K562 (cell line): ENCODE data around the gene ITPR2. TPM values are rescaled to one million over a fixed set of nuclear protein-coding genes. Genes with fewer than 3 reads are reported as not detected.

ENCODE experiments used
- ARID3A ChIP-seq: IDR thresholded peaks from 2 replicates; pipeline ENCODE4 v1.6.1; 2012; ENCODE audit warnings: low read depth, low read length, improper control_type of control experiment, borderline replicate concordance
- FOXK1 ChIP-seq: sonication (generic); formaldehyde crosslinking; IDR thresholded peaks from 2 replicates; pipeline ENCODE4 v1.8.0; 2022; ENCODE audit warnings: missing genetic modification reagents, mild to moderate bottlenecking, borderline replicate concordance
- FOXP4 ChIP-seq: sonication (generic); formaldehyde crosslinking; IDR thresholded peaks from 2 replicates; pipeline ENCODE4 v1.8.0; 2022; ENCODE audit warnings: mild to moderate bottlenecking, missing genetic modification reagents, borderline replicate concordance
- HDAC6 ChIP-seq: IDR thresholded peaks from 2 replicates; pipeline ENCODE4 v1.6.1; 2012; ENCODE audit warnings: low read depth, mild to moderate bottlenecking, control low read depth, inconsistent platforms, low read length, moderate library complexity
- NFE2 ChIP-seq: IDR thresholded peaks from 2 replicates; pipeline ENCODE4 v1.6.1; 2014; ENCODE audit warnings: antibody characterized with exemption, low read depth
- NR2C1 ChIP-seq, 2 experiments: fragments of 450-650 bp; IDR thresholded peaks; 2 replicates each; pipeline ENCODE4 v1.6.1; 2017; ENCODE audit warnings: mild to moderate bottlenecking in 2 of 2, antibody characterized with exemption in 1 of 2, inconsistent platforms in 1 of 2, missing compliant biosample characterization in 1 of 2, missing genetic modification characterization in 1 of 2
- POLR2G ChIP-seq: fragments of 200-400 bp; formaldehyde crosslinking; IDR thresholded peaks from 2 replicates; pipeline ENCODE4 v1.6.1; 2017; ENCODE audit warnings: low read depth, mild to moderate bottlenecking, antibody characterized with exemption, low read length, moderate library complexity
- TAF1 ChIP-seq: IDR thresholded peaks from 2 replicates; pipeline ENCODE4 v1.6.1; 2011; ENCODE audit warnings: mild to moderate bottlenecking, low read length, moderate library complexity; ENCODE audit not compliant: insufficient read depth, control insufficient read depth, severe bottlenecking; ENCODE audit errors: extremely low read depth
- TCF15 ChIP-seq: fragments of 250-450 bp; sonication (Bioruptor Pico); IDR thresholded peaks from 2 replicates; pipeline ENCODE4 v1.8.0; 2022; ENCODE audit warnings: moderate library complexity, mild to moderate bottlenecking, inconsistent platforms
- ZKSCAN8 ChIP-seq: fragments of 200-800 bp; sonication (Bioruptor generic); IDR thresholded peaks from 2 replicates; pipeline ENCODE4 v1.6.1; 2016; ENCODE audit warnings: missing genetic modification characterization, missing compliant biosample characterization
- ZNF146 ChIP-seq: IDR thresholded peaks from one replicate; pipeline ENCODE4 v1.6.1; 2018; ENCODE audit warnings: missing compliant biosample characterization; ENCODE audit not compliant: unreplicated experiment
- ZNF217 ChIP-seq: sonication (generic); formaldehyde crosslinking; IDR thresholded peaks from 2 replicates; pipeline ENCODE4 v1.8.0; 2022; ENCODE audit warnings: mild to moderate bottlenecking, missing genetic modification reagents
- ZNF644 ChIP-seq: fragments of 200-800 bp; sonication (Bioruptor generic); IDR thresholded peaks from 2 replicates; pipeline ENCODE4 v1.6.1; 2016; ENCODE audit warnings: low read depth, missing genetic modification characterization, missing compliant biosample characterization
- polyA plus RNA-seq, 8 experiments: library from polyadenylated mRNA; depleted of rRNA in 4 of 8; stranded (reverse) in 5 of 8; unstranded in 3 of 8; fragments of >200 nt; fragmentation: Nextera tagmentation in 2 of 8; fragmentation: Illumina TruSeq in 1 of 8; extraction: Ambion mirVana in 2 of 8; extraction: Trizol in 1 of 8; gene quantifications; 2 replicates each; pipeline versions ENCODE4 v1.2.1 to v1.2.3, GENCODE V29; 2011 to 2014; ENCODE audit warnings: inconsistent platforms in 1 of 8, missing spikeins in 1 of 8
- total RNA-seq, 7 experiments: library from RNA; depleted of rRNA in 6 of 7; stranded (reverse); fragments of >200 nt in 6 of 7; fragmentation: Illumina TruSeq in 2 of 7; extraction: Trizol in 2 of 7; gene quantifications; 2 replicates each; pipeline versions ENCODE4 v1.2.1 to v1.2.3, GENCODE V29; 2011 to 2021; ENCODE audit warnings: low replicate concordance in 1 of 7
- TF ChIP-seq, protein P1 (sequence below): fragments of 450-650 bp; IDR thresholded peaks from 2 replicates; pipeline ENCODE4 v1.6.1; 2016; ENCODE audit warnings: low read depth, mild to moderate bottlenecking, moderate library complexity
- TF ChIP-seq, protein P2 (sequence below): fragments of 450-650 bp; formaldehyde crosslinking; IDR thresholded peaks from 2 replicates; pipeline ENCODE4 v1.4.0; 2020; ENCODE audit warnings: mild to moderate bottlenecking, moderate library complexity
- TF ChIP-seq, protein P3 (sequence below): fragments of 250-450 bp; sonication (Bioruptor Pico); IDR thresholded peaks from 2 replicates; pipeline ENCODE4 v1.6.1; 2021; ENCODE audit warnings: mild to moderate bottlenecking

The ITPR2 gene
- total and polyA plus RNA-seq, 9 of the 15 experiments (the other 6 are each of a cell fraction or from before 2014, with no cell fraction given) = 0.21 to 3.3 (median 0.95) TPM

DNA sequence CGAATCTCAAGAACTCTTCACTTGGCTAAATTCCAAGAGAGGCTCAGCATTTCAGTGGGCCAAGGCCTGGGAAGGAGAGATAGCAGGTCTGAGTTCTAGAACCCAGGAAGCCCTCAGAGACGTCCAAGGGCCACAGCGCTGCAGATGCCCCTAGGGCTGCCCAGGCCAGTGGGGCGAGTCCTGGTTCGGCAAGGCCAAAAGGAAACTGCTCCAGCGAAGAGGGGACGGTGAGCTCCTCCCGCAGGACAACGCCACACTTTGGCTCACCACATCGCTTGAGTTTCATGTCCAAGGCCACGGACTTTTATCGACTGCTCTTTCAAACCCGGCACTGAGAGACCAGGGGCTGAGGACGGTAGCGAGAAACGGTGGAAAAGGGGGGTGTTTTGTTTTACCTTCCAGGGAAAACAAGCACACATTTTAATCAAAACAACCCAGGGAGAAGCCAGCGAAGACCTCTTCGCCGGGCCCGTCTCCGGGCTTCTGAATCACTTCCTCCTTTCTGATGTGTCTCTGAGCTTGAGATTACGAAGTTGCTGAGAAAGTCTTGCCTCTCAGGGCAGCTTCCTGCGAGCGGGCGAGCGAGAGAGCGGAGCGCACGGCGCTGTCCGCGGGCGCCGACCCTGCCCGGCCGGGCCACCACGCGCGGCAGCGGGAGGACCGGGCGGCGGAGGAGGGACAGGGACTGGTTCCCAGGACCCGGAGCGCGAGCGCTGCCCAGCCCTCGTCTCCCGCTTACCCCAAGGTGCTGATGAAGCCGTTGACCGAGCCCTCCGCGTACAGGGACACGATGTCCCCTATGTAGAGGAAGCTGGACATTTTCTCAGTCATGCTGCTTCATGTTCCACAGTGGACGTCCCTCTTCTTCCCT is 808 bp downstream of the ITPR2 start (continued):
- TF ChIP-seq, protein P1, sequence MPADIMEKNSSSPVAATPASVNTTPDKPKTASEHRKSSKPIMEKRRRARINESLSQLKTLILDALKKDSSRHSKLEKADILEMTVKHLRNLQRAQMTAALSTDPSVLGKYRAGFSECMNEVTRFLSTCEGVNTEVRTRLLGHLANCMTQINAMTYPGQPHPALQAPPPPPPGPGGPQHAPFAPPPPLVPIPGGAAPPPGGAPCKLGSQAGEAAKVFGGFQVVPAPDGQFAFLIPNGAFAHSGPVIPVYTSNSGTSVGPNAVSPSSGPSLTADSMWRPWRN = no peak
- no peak for TF ChIP-seq ZKSCAN8
- no peak for TF ChIP-seq FOXP4
- TF ChIP-seq, protein P2, sequence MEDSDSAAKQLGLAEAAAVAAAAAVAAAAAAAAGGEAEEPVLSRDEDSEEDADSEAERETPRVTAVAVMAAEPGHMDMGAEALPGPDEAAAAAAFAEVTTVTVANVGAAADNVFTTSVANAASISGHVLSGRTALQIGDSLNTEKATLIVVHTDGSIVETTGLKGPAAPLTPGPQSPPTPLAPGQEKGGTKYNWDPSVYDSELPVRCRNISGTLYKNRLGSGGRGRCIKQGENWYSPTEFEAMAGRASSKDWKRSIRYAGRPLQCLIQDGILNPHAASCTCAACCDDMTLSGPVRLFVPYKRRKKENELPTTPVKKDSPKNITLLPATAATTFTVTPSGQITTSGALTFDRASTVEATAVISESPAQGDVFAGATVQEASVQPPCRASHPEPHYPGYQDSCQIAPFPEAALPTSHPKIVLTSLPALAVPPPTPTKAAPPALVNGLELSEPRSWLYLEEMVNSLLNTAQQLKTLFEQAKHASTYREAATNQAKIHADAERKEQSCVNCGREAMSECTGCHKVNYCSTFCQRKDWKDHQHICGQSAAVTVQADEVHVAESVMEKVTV (CRISPR knock-in tag) = no peak
- peak; percentile 29 for TF ChIP-seq TAF1
- no peak for TF ChIP-seq ARID3A
- no peak for TF ChIP-seq FOXK1 (CRISPR knock-in tag)
- TF ChIP-seq NFE2 = no peak
- TF ChIP-seq HDAC6 = no peak
- no peak for TF ChIP-seq NR2C1 (IDR thresholded peaks at IDR 0.05)
- no peak for TF ChIP-seq NR2C1 (tag; IDR thresholded peaks at IDR 0.05)
- no peak for TF ChIP-seq ZNF146 (CRISPR knock-in tag)
- no peak for TF ChIP-seq ZNF644
- TF ChIP-seq POLR2G = peak; percentile 65
- TF ChIP-seq TCF15 = no peak
- TF ChIP-seq ZNF217 (CRISPR knock-in tag) = no peak
- TF ChIP-seq, protein P3, sequence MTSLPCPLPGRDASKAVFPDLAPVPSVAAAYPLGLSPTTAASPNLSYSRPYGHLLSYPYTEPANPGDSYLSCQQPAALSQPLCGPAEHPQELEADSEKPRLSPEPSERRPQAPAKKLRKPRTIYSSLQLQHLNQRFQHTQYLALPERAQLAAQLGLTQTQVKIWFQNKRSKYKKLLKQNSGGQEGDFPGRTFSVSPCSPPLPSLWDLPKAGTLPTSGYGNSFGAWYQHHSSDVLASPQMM (CRISPR knock-in tag) = no peak
